ENCODE results near the gene HNRNPD.

DNA sequence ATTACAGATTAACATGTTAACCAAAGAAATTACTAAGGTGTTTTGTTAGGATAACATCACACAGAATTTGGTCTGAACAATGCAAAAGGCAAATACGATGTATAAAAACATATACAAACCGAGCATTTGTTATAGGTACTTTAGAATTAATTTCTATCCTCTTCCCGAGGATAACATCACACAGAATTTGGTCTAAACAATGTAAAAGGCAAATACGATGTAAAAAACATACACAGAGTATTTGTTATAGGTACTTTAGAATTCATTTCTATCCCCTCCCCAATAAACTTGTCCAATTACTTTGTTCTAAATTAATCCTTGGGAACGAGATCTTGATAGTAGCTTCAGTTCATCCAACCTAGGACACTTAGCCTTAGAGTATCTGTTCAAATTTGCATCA, 48.8 kb upstream of the HNRNPD start:
- TF ChIP-seq, protein P1, sequence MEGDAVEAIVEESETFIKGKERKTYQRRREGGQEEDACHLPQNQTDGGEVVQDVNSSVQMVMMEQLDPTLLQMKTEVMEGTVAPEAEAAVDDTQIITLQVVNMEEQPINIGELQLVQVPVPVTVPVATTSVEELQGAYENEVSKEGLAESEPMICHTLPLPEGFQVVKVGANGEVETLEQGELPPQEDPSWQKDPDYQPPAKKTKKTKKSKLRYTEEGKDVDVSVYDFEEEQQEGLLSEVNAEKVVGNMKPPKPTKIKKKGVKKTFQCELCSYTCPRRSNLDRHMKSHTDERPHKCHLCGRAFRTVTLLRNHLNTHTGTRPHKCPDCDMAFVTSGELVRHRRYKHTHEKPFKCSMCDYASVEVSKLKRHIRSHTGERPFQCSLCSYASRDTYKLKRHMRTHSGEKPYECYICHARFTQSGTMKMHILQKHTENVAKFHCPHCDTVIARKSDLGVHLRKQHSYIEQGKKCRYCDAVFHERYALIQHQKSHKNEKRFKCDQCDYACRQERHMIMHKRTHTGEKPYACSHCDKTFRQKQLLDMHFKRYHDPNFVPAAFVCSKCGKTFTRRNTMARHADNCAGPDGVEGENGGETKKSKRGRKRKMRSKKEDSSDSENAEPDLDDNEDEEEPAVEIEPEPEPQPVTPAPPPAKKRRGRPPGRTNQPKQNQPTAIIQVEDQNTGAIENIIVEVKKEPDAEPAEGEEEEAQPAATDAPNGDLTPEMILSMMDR (IDR thresholded peaks at IDR 0.05), result no peak
- TF ChIP-seq POLR2AphosphoS5 (IDR thresholded peaks at IDR 0.05), result no peak

Data from upper lobe of left lung (tissue), 4 donors.